ENCODE results near the gene MRPL36. TPM values are rescaled to one million over a fixed set of nuclear protein-coding genes. Genes with fewer than 3 reads are reported as not detected.
"Not testable (repeated sequence)": the region's sequence is repeated elsewhere in the genome, so short reads cannot be mapped to it uniquely, and the experiment has no call there.

MRPL36 gene
- total RNA-seq, 8 experiments from 2014 or later = 38.8 to 113 (median 66.9) TPM

- WGBS, 10 experiments = 82 to 95% (median 83%) methylated on average over 1 to 5 of the region's 21 CpGs; no CpG with 5 or more reads in 5 of the 10 experiments
- Histone ChIP-seq H3K27ac (no peak overlapping the region), H3K4me1 (replicated peaks in 1 of 2) (peaks cover 3 to 4% of the 10 kb centered on the region in 2 donors), H3K4me3 (no peak overlapping the region)
- in situ Hi-C loops (cut with MboI; ENCODE audit: low pct_unique_long_range_greater_than_20kb in 2 of 9, low sequenced_read_pairs in 9 of 9, unreplicated experiment in 9 of 9) = no loop called here
- no peak for ATAC-seq (replicated peaks in 6 of 8)
Observed at GRCh38 chr5:1796371-1797102, 3.1 kb downstream of the MRPL36 start.

- no peak for ATAC-seq (replicated peaks in 6 of 8)
- peaks cover 4% of the 10 kb centered on the region in 2 donors for H3K4me1 ChIP-seq (replicated peaks in 1 of 2)
- in situ Hi-C loops (cut with MboI; ENCODE audit: low pct_unique_long_range_greater_than_20kb in 2 of 9, low sequenced_read_pairs in 9 of 9, unreplicated experiment in 9 of 9) = no loop called here
- H3K4me3 ChIP-seq = no peak overlapping the region
- H3K27ac ChIP-seq = no peak overlapping the region
- 60 to 100% (median 100%) methylated on average over 1 to 7 of the region's 8 CpGs; no CpG with 5 or more reads in 5 of the 10 experiments for WGBS, 10 experiments
Observed at GRCh38 chr5:1795931-1796330, 3.7 kb downstream of the MRPL36 start.

- no peak for ATAC-seq (replicated peaks in 6 of 8)
- WGBS, 10 experiments = 56 to 100% (median 90%) methylated on average over 1 to 7 of the region's 13 CpGs; no CpG with 5 or more reads in 3 of the 10 experiments
- in situ Hi-C loops (cut with MboI; ENCODE audit: low pct_unique_long_range_greater_than_20kb in 2 of 9, low sequenced_read_pairs in 9 of 9, unreplicated experiment in 9 of 9) = no loop called here
- Histone ChIP-seq H3K4me1 (replicated peaks in 1 of 2) (peaks cover 5 to 8% of the 10 kb centered on the region in 2 donors), H3K4me3 (no peak overlapping the region), H3K27ac (no peak overlapping the region)
Observed at GRCh38 chr5:1795506-1795905, 4.1 kb downstream of the MRPL36 start.

- in situ Hi-C loops (cut with MboI; ENCODE audit: low pct_unique_long_range_greater_than_20kb in 2 of 9, low sequenced_read_pairs in 9 of 9, unreplicated experiment in 9 of 9) = no loop called here
- peaks cover 11 to 13% of the 10 kb centered on the region in 2 donors for H3K4me1 ChIP-seq (replicated peaks in 1 of 2)
- H3K27ac ChIP-seq = no peak overlapping the region
- WGBS, 10 experiments = 86 to 100% (median 90%) methylated on average over 1 to 8 of the region's 17 CpGs; no CpG with 5 or more reads in 7 of the 10 experiments
- H3K4me3 ChIP-seq = no peak overlapping the region
- ATAC-seq (replicated peaks in 6 of 8) = no peak
Observed at GRCh38 chr5:1794901-1795290, 4.7 kb downstream of the MRPL36 start.

- in situ Hi-C loops (cut with MboI; ENCODE audit: low pct_unique_long_range_greater_than_20kb in 2 of 9, low sequenced_read_pairs in 9 of 9, unreplicated experiment in 9 of 9) = no loop called here
- Histone ChIP-seq H3K4me3 (no peak overlapping the region), H3K4me1 (replicated peaks in 1 of 2) (peaks cover 18 to 19% of the 10 kb centered on the region in 2 donors), H3K27ac (no peak overlapping the region)
- WGBS, 10 experiments = 27 to 95% (median 82%) methylated on average over 3 to 23 of the region's 33 CpGs; no CpG with 5 or more reads in 1 of the 10 experiments
- ATAC-seq (replicated peaks in 6 of 8) = peak in 1 of 8 experiments; percentile 8
Observed at GRCh38 chr5:1793966-1794900, 5.4 kb downstream of the MRPL36 start.

- WGBS, 10 experiments = 0 to 90% (median 47%) methylated on average over 1 to 7 of the region's 10 CpGs; no CpG with 5 or more reads in 2 of the 10 experiments
- peaks cover 18 to 23% of the 10 kb centered on the region in 2 donors for H3K4me1 ChIP-seq (replicated peaks in 1 of 2)
- no peak overlapping the region for H3K27ac ChIP-seq
- in situ Hi-C loops (cut with MboI; ENCODE audit: low pct_unique_long_range_greater_than_20kb in 2 of 9, low sequenced_read_pairs in 9 of 9, unreplicated experiment in 9 of 9) = no loop called here
- H3K4me3 ChIP-seq = no peak overlapping the region
- peak in 3 of 8 experiments; percentile 6 to 50 (median 10) for ATAC-seq (replicated peaks in 6 of 8)
Observed at GRCh38 chr5:1793301-1793740, 6.3 kb downstream of the MRPL36 start.

GRCh38 chr5:1792842-1793266, 6.8 kb downstream of the MRPL36 start:
- Histone ChIP-seq H3K4me1 (replicated peaks in 1 of 2) (peaks cover 18 to 23% of the 10 kb centered on the region in 2 donors), H3K4me3 (no peak overlapping the region), H3K27ac (no peak overlapping the region)
- in situ Hi-C loops (cut with MboI; ENCODE audit: low pct_unique_long_range_greater_than_20kb in 2 of 9, low sequenced_read_pairs in 9 of 9, unreplicated experiment in 9 of 9) = no loop called here
- WGBS, 10 experiments = 0 to 100% (median 90%) methylated on average over 1 to 8 of the region's 8 CpGs; no CpG with 5 or more reads in 5 of the 10 experiments
- ATAC-seq (replicated peaks in 6 of 8) = peak in 3 of 8 experiments; percentile 6 to 15 (median 11)

- Histone ChIP-seq H3K27ac (no peak overlapping the region), H3K4me1 (replicated peaks in 1 of 2) (peaks cover 18 to 23% of the 10 kb centered on the region in 2 donors), H3K4me3 (no peak overlapping the region)
- 52 to 100% (median 68%) methylated on average over 2 of the region's 3 CpGs; no CpG with 5 or more reads in 4 of the 10 experiments for whole genome bisulfite sequencing, 10 experiments
- in situ Hi-C loops (cut with MboI; ENCODE audit: low pct_unique_long_range_greater_than_20kb in 2 of 9, low sequenced_read_pairs in 9 of 9, unreplicated experiment in 9 of 9) = no loop called here
- ATAC-seq (replicated peaks in 6 of 8) = no peak
Observed at GRCh38 chr5:1791176-1791575, 8.5 kb downstream of the MRPL36 start.

GRCh38 chr5:1789834-1790471, 9.7 kb downstream of the MRPL36 start:
- 0 to 74% (median 24%) methylated on average over 2 to 10 of the region's 10 CpGs for WGBS, 10 experiments

GRCh38 chr5:1789438-1789833, 10.2 kb downstream of the MRPL36 start:
- ATAC-seq (replicated peaks in 6 of 8) = peak in 5 of 8 experiments; percentile 6 to 50 (median 31)
- WGBS, 10 experiments = 67 to 100% (median 96%) methylated on average over 1 to 3 of the region's 3 CpGs; no CpG with 5 or more reads in 1 of the 10 experiments
- in situ Hi-C loops (cut with MboI; ENCODE audit: low pct_unique_long_range_greater_than_20kb in 2 of 9, low sequenced_read_pairs in 9 of 9, unreplicated experiment in 9 of 9) = not testable (repeated sequence)

More at GRCh38 chr5:1789834-1790471, 9.7 kb downstream of the MRPL36 start:
- Histone ChIP-seq H3K27ac (peak overlapping the region; percentile 5 to 40), H3K4me1 (replicated peaks in 1 of 2) (peaks cover 18 to 23% of the 10 kb centered on the region in 2 donors), H3K4me3 (no peak overlapping the region)
- peak; percentile 57 to 93 (median 84) for ATAC-seq (replicated peaks in 6 of 8)
- in situ Hi-C loops (cut with MboI; ENCODE audit: low pct_unique_long_range_greater_than_20kb in 2 of 9, low sequenced_read_pairs in 9 of 9, unreplicated experiment in 9 of 9) = no loop called here

GRCh38 chr5:1788828-1789227, 10.8 kb downstream of the MRPL36 start:
- ATAC-seq (replicated peaks in 6 of 8) = no peak
- Histone ChIP-seq H3K4me3 (no peak overlapping the region), H3K27ac (no peak overlapping the region), H3K4me1 (replicated peaks in 1 of 2) (peaks cover 22 to 29% of the 10 kb centered on the region in 2 donors)
- in situ Hi-C loops (cut with MboI; ENCODE audit: low pct_unique_long_range_greater_than_20kb in 2 of 9, low sequenced_read_pairs in 9 of 9, unreplicated experiment in 9 of 9) = no loop called here
- 82 to 100% (median 88%) methylated on average over 2 to 9 of the region's 15 CpGs; no CpG with 5 or more reads in 1 of the 10 experiments for WGBS, 10 experiments

More at GRCh38 chr5:1789438-1789833, 10.2 kb downstream of the MRPL36 start:
- Histone ChIP-seq H3K4me1 (replicated peaks in 1 of 2) (peaks cover 18 to 23% of the 10 kb centered on the region in 2 donors), H3K27ac (peak overlapping the region in 1 of 2 donors; percentile 5)
- not testable (repeated sequence) for H3K4me3 ChIP-seq

- 90 to 100% (median 100%) methylated on average over 1 to 3 of the region's 7 CpGs; no CpG with 5 or more reads in 3 of the 10 experiments for WGBS, 10 experiments
- in situ Hi-C loops (cut with MboI; ENCODE audit: low pct_unique_long_range_greater_than_20kb in 2 of 9, low sequenced_read_pairs in 9 of 9, unreplicated experiment in 9 of 9) = no loop called here
- Histone ChIP-seq H3K4me1 (replicated peaks in 1 of 2) (peaks cover 28 to 36% of the 10 kb centered on the region in 2 donors), H3K4me3 (no peak overlapping the region), H3K27ac (no peak overlapping the region)
- ATAC-seq (replicated peaks in 6 of 8) = no peak
Observed at GRCh38 chr5:1788200-1788599, 11.4 kb downstream of the MRPL36 start.

Measured in motor neuron (in vitro differentiated cells).